GM19240 (cell line): ENCODE data around the gene SH2D3C.
A peak's percentile ranks its signal among the peaks of the same experiment; 100 is the strongest.

Experiments used
- DNase-seq: peaks from one replicate; pipeline ENCODE4 v3.0.0; 2011; ENCODE audit warnings: low spot score; ENCODE audit not compliant: insufficient read length

Gene SH2D3C

DNA sequence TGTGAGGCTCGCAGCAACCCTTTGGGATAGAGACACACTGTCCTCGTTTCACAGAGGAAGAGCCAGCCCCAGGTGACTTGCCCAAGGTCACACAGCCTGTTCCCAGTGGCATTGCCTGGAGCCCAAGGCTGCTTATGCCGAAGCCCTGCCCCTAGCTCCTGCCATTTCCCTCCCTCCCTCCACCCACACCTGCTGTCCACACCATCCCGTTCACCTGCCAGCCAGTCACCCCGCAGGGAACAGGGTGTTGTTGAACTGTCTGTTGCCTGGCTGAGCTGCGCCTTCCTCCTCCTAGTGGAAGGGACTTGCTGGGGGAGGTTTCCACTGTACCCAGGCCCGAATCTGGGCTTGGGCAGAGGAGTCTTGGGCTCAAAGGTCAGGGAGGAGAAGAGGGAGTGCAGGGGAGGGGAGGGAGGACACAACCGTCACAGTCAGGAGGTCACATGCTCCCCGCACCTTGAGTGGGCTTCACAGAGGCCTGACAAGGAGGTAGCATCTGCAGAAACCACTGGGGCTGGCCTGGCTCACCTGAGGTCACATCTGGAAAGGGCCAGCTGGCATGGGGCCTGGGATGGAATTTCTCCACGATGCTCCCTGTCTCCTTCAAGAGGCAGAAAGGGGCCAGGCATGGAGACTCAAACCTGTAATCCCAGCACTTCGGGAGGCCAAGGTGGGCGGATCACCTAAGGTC lies 56.3 kb downstream of the SH2D3C start:
- no peak for DNase-seq

DNA sequence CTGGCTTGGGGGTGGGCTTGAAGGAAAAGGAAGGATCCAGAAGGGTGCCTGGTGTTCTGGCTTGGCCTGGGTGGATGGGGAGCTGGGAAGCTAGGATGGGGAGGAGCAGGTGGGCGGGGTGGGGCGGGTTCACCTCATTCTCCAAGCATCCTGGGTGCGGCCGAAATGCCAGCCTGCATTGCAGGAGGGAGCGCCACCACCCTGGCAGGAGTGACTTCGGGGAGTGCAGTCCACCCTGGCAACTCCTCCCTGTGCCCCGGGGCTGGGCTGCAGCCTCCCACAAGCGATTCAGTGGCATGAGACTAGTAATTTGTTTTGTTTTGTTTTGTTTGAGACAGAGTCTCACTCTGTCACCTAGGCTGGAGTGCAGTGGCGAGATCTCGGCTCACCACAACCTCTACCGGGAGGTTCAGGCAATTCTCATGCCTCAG lies 57.1 kb downstream of the SH2D3C start:
- no peak for DNase-seq

DNA sequence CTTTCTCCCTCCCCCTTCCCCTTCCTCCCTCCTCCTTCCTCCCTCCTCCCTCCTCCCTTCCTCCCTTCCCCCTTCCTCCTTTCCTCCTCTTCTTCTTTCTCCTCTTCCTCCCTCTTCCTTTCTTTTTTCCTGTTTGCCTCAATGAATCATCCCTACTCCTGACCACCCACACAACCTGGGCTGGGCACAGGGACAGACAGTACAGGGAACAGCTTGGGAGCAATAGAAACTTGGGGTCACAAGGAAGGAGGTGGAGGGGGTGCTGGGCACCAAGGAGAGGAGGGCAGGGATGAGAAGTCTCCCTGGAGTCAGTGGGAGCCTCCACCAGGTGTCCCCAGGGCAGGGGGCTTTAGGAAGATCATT lies 57.6 kb downstream of the SH2D3C start:
- no peak for DNase-seq

DNA sequence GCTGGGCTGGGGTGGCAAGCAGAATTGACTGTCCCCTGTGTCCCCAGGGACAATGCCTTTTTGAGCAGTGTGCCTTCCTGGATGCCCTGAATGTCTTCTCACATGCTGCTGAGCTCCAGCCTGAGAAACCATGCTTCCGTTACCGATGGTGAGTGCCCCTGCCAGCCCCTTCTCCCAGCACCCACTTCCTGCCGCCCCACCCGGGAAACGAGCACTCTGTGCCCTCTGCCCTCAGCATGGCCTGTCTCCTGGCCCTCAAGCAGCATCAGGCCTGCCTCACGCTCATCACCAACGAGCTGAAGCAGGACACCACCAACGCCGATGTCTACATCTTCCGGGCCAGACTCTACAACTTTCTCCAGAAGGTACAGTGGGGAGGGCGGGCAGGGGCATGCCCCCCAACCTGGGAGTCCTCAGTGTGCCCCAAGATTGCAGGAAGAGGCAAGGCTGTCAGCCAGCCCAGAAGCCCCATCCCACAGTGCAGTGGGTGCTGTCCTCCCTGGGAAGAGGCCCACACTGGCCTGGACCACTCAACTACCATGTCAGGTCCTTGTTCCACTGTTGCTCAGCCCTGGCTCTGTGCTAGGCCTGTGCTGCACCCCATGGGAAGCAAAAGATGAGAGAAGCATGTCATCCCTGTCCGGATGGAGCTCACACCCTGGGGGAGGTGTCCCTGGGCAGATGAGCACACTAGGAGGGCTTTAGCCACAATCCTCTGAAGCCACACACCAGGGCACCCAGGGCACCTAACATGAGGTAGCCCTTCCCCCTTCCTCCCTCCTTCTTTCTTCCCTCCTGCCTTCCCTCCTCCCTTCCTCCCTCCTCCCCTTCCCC lies 58.2 kb downstream of the SH2D3C start:
- DNase-seq = no peak

DNA sequence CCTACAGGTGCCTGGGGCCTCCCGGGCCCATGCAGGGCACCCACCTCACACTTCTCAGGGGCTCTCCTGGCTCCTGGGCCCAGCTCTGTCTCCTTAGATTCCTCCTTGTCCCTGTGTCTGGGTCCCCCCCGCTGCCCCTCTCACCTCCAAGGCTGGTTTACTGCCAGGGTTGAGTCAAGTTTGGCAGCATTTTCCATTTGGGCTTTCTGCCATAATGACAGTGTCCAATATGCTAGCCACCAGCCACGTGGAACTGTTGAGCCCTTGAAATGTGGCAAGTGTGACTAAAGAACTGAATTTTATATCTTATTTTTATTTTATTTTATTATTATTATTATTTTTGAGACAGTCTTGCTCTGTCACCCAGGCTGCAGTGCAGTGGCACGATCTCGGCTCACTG lies 60.7 kb downstream of the SH2D3C start:
- DNase-seq = no peak

DNA sequence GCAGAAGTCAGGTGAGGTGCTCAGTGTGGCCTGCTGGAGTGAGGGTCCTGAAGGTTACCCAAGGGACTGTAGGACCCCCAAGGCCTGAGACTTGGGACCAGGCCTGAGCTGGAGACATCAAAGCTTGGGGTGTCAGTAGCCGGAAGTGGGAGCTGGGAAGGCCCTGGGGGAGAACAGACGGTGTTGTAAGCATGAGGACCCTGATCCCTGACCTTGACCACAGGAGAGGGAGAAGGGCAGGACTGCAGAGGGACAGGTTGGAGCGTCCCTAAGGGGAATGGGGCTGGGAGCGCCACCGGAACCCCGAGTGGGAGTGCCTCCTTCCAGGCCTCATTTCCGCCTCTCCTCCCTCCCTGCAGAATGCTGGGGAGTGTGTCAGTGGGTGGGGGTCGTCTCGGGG lies 62.1 kb downstream of the SH2D3C start:
- DNase-seq = no peak

DNA sequence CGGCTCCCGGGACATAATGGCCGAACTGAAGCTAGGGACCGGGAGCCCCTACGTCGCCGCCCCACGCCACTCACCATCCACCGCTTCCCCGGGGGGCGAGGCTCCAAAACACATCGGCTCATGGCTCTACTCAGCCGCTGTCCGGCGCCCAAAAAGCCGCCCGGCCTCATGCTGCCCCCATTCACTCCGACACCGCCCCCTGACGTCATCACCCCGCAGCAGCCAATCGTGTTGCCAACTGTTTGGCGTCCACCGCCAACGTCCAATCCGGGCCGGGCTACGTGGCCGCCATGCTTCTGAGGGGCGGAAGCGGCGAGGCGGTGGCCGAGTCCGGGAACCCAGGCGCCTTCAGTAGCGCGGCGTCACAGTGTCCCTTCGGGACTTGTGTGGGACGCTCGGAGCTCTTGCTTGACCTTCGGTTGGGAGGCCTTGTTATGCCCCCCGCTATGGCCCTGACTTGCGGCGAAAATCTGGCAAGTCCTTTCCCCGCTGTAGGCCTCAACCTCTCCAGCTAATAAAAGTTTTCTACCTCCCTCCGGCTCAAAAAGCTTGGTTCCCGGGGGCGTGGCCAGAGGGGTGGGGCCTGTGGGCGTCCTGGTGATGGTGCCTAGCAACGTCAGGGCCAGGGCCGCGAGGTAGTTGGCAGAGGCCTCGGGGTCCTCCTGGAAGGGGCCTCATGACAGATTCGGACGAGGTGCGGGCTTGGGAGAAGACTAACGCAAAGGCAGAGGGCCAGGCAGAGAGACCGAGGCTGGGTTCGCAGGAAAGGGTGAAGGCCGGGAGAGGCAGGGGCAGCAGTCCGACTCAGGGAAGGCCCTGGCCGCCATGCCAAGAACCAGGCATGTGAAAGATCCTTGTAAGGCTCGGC lies 62.8 kb downstream of the SH2D3C start, which contains the start of the genes PTRH1 and TTC16:
TSS of gene PTRH1 (minus strand) at position 194 of the 868 bp plus-strand sequence. CDS start at position 170, 24 bp downstream.
TSS of gene TTC16 (plus strand) at position 610 of the 868 bp plus-strand sequence. CDS start at position 677, 67 bp downstream.
- DNase-seq = peak; percentile 99

DNA sequence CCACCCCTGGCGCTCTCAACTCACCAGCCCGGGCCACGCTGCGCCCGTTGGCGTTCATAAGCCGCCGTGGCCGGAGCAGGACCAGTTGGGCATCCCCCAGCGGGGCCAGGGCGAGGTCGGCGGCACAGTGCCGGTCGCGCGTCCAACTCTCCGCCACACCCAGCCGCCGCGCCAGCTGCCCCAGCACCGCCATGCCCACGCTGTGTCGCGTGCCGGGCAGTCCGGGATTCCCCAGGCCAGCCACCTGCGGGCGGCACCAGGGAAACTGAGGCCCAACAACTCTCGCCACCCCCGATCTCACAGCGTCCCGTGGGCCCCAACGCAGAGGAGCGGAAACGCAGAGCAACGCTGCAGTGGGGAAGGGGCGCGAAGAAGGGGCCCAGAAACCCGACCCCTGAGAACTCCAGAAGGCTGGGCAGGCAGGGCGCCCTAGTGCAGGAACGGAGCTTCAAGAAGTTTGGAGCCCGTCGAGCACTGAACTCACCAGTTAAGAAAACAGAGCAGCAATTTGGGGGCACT lies 63.5 kb downstream of the SH2D3C start:
- no peak for DNase-seq

DNA sequence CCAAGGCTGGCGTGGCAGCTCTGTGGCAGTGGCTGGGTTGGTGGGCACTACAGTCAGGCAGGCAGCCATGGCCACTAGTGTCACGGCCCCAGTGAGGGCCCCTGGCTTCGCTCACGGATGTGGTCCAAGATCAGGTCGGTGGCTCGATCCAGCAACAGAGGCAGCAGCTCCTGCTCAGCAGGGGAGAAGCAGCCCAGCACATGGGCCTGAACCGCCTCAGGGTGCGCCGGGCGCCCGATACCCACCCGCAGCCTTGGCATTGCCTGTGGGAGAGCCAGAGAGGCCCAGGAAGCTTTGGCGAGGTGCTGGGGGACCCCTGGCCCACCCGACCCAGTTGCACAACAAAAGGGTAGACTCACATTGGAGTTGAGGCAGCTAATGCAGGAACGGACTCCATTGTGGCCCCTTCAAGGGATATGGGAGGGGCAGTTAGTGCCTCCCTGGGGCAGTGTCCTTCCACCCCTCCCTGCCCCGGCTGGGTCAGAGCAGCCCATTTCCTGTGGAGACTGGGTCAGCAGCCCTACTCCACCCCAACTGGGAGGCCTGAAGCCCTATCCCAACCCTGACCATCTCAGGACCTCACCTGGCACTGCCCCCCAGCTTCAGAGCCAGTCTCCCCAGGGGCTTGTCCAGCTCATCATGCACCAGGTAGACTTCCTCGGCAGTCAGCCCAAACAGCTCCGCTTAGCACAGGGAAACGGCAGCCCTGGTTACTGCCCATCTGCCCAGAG lies 64.3 kb downstream of the SH2D3C start:
- no peak for DNase-seq

DNA sequence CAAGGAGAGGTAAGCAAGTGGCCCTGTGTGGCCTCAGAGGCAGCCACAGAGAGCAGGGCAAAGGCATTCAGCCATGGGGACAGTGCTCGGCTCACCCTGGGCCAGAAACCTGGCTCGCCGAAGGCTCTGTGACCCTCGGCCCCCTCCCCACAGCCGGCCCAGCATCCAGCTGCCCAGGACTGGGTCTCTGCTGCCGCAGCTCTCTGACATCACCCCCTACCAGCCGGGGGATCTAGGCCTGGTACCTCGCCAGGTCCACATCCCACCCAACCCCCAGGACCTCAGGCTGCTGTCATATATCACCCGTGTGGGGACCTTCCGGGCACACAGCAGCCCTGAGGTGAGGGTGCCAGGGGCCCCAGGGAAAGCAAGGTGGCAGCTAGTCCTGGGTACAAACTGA lies 65.6 kb downstream of the SH2D3C start:
- no peak for DNase-seq

DNA sequence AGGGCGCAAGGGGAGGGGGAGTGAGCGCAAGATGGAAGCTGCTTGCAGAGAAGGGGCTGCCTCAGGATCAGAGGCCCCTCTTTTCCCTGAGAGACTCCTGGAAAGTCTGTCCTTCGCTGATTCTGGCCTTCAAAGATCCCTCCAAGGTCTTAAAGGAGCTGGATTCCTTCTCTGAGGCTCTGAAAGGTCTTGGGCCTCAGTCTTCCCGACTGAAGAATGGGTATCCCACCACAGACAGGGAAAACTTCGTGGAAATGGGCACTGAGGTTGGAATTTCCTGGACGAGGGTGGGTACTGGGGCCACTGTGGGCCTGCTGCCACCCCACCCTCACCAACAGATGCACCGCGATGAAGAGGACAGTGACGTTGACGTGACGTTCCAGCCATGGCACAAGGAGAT lies 66.1 kb downstream of the SH2D3C start:
- DNase-seq = no peak

DNA sequence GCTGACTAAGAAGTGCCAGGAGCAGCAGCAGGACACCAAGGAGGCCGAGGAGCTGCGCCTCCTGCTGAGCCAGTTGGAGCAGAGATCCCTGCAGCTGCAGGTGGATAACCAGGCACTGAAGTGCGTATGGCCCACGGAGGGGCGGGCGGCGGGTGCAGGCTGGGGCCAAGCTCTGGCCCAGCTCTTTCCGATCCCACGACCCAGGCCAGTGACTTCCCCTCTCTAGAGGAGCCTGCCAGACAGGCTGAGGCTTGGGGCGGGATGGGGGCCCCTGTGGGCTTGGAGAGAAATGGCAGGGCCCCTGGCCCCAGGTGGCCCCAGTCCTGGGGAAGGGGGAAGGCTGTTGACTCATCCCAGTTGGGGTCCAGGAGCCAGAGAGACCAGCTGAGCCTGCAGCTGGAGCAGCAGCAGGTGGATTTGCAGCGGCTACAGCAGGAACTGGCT lies 66.6 kb downstream of the SH2D3C start:
- DNase-seq = no peak

DNA sequence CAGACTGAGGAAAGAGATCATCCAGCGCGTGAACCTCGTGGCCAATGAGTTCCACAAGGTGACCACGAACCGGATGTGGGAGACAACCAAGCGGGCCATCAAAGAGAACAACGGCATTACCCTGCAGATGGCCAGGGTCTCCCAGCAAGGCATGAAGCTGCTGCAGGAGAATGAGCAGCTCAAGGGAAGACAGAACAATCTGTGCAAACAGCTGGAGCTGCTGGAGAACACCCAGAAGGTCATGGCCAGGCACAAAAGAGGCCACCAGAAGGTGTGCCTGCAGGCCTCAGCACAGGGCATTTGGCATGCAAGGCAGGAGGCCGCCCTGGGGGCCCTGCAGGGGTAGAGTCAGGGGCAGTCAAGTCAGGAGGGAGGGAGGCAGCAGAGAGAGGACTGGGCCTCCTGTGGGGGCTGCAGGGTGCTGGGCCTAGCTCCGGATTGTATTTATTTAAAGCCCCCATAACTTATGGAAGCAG lies 67.2 kb downstream of the SH2D3C start:
- no peak for DNase-seq

DNA sequence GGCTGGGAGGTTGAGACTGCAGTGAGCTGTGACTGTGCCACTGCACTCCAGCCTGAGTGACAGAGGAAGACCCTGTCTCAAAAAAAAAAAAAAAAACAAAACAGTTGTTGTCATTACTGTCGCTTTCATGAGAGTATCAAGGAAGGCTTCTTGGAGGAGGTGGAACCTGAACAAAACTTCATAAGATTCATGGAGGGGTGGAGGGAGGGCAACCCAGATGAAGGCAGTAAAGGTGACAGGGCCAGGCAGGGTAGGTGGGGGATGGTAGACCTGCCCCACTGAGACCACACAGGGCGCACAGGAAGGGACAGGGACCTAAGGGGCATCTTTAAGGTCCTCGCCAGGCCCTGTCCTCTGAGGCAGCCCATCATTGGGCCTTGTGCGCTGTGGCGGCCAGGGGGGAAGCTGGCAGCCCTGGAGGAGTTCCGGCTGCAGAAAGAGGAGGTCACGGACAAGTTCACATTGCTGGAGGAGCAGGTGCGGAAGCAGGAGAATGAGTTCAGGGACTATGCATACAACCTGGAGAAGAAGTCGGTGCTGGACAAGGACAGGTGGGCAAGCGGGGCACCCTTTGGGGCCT lies 68.2 kb downstream of the SH2D3C start:
- DNase-seq = no peak

DNA sequence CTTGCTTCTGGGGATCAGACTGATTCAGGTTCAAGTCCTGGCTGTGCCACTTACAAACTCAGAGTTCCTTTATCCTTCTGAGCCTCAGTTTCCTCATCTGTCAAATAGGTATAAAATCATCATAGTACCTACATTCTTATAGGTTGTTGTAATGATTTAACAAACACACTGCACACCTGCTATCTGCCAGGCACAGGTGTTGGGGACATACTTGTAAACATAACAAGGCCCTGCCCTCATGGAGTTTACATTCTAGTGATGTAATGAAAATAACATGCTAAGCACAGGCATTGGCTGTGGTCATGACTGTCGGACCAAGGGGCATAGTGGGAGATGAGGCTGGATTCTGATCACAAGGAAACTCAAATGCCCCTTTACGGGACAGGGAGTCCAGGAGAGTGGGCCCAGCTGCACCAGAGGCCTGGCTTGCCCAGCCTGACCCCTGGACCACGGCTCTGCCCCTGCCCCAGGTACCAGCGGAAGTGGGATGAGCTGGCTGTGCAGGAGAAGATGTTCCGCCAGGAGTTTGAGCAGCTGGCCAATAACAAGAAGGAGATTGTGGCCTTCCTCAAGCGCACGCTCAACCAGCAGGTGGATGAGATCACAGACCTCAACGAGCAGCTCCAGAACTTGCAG lies 69.4 kb downstream of the SH2D3C start:
- DNase-seq = no peak

DNA sequence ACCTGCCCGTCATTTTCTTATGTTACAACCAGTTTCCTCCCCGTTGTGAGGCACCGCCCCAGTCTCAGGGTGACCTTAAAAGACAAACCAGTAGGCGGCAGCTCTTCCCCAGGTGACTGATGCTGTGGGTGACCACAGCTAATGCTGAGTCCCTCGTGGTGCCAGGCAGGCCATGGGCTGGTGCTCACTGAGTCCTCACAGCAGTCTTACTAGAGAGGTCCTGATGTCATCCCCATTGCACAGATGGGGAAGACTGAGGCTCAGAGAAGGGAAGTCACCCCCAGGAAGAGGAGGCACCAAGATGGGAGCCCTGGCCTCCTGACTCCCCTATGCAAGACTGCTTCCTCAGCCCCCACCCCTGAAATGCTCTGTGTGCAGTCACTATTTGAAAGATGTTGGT lies 70.7 kb downstream of the SH2D3C start:
- DNase-seq = no peak

DNA sequence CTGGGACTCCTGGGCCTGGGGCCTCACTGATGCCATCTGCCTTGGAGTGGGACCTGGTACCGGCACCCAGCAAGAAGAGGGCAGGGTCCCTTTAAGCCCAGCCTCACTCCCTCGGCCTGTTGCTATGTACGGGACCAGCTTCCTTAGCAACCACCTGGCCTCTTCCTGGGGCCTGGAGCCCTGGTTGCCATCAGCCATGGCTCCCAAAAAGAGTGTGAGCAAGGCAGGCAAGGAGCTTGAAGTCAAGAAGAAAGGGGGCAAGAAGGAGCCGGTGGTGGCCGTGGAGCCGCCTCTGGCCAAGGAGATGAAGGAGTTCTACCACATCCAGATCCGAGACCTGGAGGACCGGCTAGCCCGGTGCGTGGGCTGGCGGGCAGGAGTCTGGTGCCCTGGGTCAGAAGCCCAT lies 71.6 kb downstream of the SH2D3C start, which contains the start of gene CFAP157:
TSS of gene CFAP157 (plus strand) at position 153 of the 406 bp plus-strand sequence. CDS start at position 197, 44 bp downstream.
- no peak for DNase-seq

DNA sequence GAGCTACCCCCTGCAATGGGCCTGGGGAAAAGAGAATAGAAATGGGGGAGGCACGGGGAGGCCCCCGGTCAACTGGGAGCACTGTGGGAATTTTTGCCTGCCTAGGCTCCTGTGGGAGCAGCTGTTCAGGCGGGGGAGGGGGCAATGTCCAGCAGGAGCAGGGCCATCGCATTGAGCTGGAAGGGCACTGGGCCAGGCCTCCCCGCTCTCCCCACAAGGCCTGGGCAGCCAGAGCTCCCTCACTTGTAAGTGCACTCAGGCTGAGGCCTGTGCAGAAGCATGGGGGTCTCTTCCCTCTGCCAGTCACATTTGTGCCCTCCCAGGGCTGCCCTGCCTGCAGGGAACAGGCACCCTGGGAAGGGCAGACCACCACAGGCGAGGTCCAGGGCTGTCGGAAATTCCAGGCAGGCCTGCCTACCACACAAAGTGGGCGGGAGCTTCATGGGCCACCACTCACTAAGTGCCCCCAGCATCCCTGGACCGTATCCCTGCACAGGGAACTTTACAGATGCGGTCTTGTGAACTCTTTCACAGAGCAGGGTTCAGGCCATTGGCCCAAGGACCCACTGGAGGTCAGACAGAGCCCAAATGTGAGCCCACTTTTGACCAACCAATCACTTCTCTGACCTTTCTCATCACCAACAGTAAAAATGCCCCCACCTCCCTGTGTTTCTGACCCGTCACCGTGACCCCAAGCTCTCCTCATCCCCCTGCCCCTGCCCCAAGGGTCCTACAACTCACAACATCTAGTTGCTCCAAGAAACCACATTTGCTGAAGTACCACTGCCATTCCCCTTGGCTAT lies 72.7 kb downstream of the SH2D3C start:
- no peak for DNase-seq
